ENCODE measurements around the gene NACC1. TPM values are rescaled to one million over a fixed set of nuclear protein-coding genes. Genes with fewer than 3 reads are reported as not detected.
A peak's percentile ranks its signal among the peaks of the same experiment; 100 is the strongest.

NACC1 gene
- total and polyA plus RNA-seq, 2 of the 13 experiments (the other 11 are each of a cell fraction or from before 2014, with no cell fraction given) = 31.8 to 42.3 TPM

GRCh38 chr19:13095934-13096927 lies 21.8 kb upstream of the NACC1 start:
- DNase-seq (ENCODE audit: low spot score) = peak; percentile 67
- H3K79me2 ChIP-seq (ENCODE audit: insufficient read depth, low read length) = no peaks in the 10 kb centered on the region
- no peak overlapping the region for H3K9ac ChIP-seq (ENCODE audit: insufficient read depth, low read depth, low read length)
- peak overlapping the region; percentile 48 for H3K4me2 ChIP-seq (ENCODE audit: low read depth, low read length)
- H4K20me1 ChIP-seq (ENCODE audit: insufficient read depth, low read length) = no peaks in the 10 kb centered on the region; the same call in none of the 2 replicates
- peak overlapping the region in 1 of 3 experiments; percentile 15; a peak in 1 of 6 replicates for H3K4me3 ChIP-seq (replicated peaks in 1 of 3; ENCODE audit: insufficient read depth in 1 of 3, low read depth in 2 of 3, low read length in 3 of 3)
- 46% methylated on average over 29 of the region's 44 CpGs for WGBS (ENCODE audit: low lambda C conversion rate)
- H3K27ac ChIP-seq (ENCODE audit: extremely low read length, insufficient read depth, low read length) = peak overlapping the region; percentile 37
- in situ Hi-C loops (cut with HindIII; ENCODE audit: extremely low pct_ligation_motif_present, low pct_unique_long_range_greater_than_20kb) = no loop called here
- H3K36me3 ChIP-seq (replicated peaks in 1 of 2; ENCODE audit: control insufficient read depth in 1 of 2, insufficient read depth in 2 of 2, low read length in 2 of 2) = no peaks in the 10 kb centered on the region; a peak in 1 of 5 replicates
- no peaks in the 10 kb centered on the region for H3K9me3 ChIP-seq (ENCODE audit: low read length)
- BruUV-seq (replicated peaks) = no TSS peak
- CTCF ChIA-PET (ENCODE audit: low intra/inter-chr PET ratio, low total read pairs) = interaction anchor here (1.3 to 1.8 kb wide), 2 partner anchors 118 to 131 kb away, joined by 5 to 7 read pairs; no protein-coding TSS in a partner anchor
- peak; percentile 54 for FAIRE-seq
- intact Hi-C loops (cut with micrococcal nuclease; ENCODE audit: unreplicated experiment) = no loop called here
- no peak overlapping the region for H2AFZ ChIP-seq (ENCODE audit: low read length)
- no peaks in the 10 kb centered on the region for H3K27me3 ChIP-seq (ENCODE audit: control insufficient read depth in 1 of 2, insufficient read depth in 2 of 2, low read length in 2 of 2)
- peaks cover 43% of the 10 kb centered on the region for H3K4me1 ChIP-seq (ENCODE audit: insufficient read depth, low read length)
- POLR2A ChIA-PET = interaction anchor here (0.7 to 1.7 kb wide), 8 partner anchors 35 to 150 kb away, joined by 3 to 12 read pairs (median 4); no protein-coding TSS in a partner anchor
- peak; percentile 82 for ATAC-seq
- TF ChIP-seq ETS1 (CRISPR knock-in tag; IDR thresholded peaks at IDR 0.05) (no peak), KAT2B (IDR thresholded peaks at IDR 0.05; ENCODE audit: borderline replicate concordance, low read depth, low read length) (no peak), ZNF746 (CRISPR knock-in tag; IDR thresholded peaks at IDR 0.05) (peak; percentile 87; the same call in 1 of the 2 replicates), PREB (CRISPR knock-in tag; IDR thresholded peaks at IDR 0.05) (no peak), ZBTB43 (CRISPR knock-in tag; conservative IDR thresholded peaks at IDR 0.05) (0 out of 2 replicates have a peak, but pooled peaks have one; percentile 30), ZNF263 (CRISPR knock-in tag; IDR thresholded peaks at IDR 0.05) (peak; percentile 65), ZNF556 (CRISPR knock-in tag; IDR thresholded peaks at IDR 0.05; ENCODE audit: borderline replicate concordance) (no peak), HHEX (CRISPR knock-in tag; IDR thresholded peaks at IDR 0.05) (0 out of 2 replicates have a peak, but pooled peaks have one; percentile 15), NFKB2 (CRISPR knock-in tag; IDR thresholded peaks at IDR 0.05; ENCODE audit: borderline replicate concordance) (0 out of 2 replicates have a peak, but pooled peaks have one; percentile 29), ZBTB7A (CRISPR knock-in tag; IDR thresholded peaks at IDR 0.05) (no peak), PITX1 (CRISPR knock-in tag; IDR thresholded peaks at IDR 0.05) (peak; percentile 27; the same call in 1 of the 2 replicates), ARID4A (CRISPR knock-in tag; IDR thresholded peaks at IDR 0.05; ENCODE audit: borderline replicate concordance) (peak; percentile 28; the same call in 1 of the 2 replicates), ZNF160 (CRISPR knock-in tag; IDR thresholded peaks at IDR 0.05) (0 out of 2 replicates have a peak, but pooled peaks have one; percentile 45), ATAD3A (CRISPR knock-in tag; IDR thresholded peaks at IDR 0.05) (no peak)

All from HepG2 (cell line).